B cell (primary cell): ENCODE measurements around the gene GALNT17. TPM values are rescaled to one million over a fixed set of nuclear protein-coding genes. Genes with fewer than 3 reads are reported as not detected.
"Not testable (repeated sequence)": the region's sequence is repeated elsewhere in the genome, so short reads cannot be mapped to it uniquely, and the experiment has no call there.

ENCODE experiments used
- ATAC-seq: fragments of 200-7000 bp; cut with Tn5 transposase; one replicate; pipeline ENCODE4 v1.10.0; 2021; ENCODE audit warnings: low read depth, mild to moderate bottlenecking, moderate number of reproducible peaks, moderate library complexity
- CTCF ChIA-PET: fragments of 350-600 bp; sonication (Branson Sonifier 250); formaldehyde crosslinking; loops from one replicate; lab custom pipeline; 2021; ENCODE audit warnings: antibody characterized with exemption, inconsistent platforms; lab: Charles Lee
- POLR2A ChIA-PET: fragments of 350-600 bp; sonication (Branson Sonifier 250); formaldehyde crosslinking; loops from one replicate; lab custom pipeline; 2021; ENCODE audit warnings: antibody characterized with exemption; lab: Charles Lee
- DNase-seq: peaks from one replicate; pipeline ENCODE4 v3.0.0; 2013
- H2AFZ ChIP-seq: 2 replicates; pipeline ENCODE4 v1.6.1; 2012; ENCODE audit warnings: mild to moderate bottlenecking, low read depth, low read length; ENCODE audit not compliant: insufficient read depth, poor library complexity, severe bottlenecking
- H3K27ac ChIP-seq, 2 donors: 1 replicate in 1 of 2; 2 replicates in 1 of 2; pipeline ENCODE4 v1.5.1; 2012 to 2013; ENCODE audit warnings: low read length in 2 of 2, mild to moderate bottlenecking in 2 of 2, moderate library complexity in 1 of 2
- H3K27me3 ChIP-seq, 4 experiments: fragments of 200-600 bp in 1 of 4; sonication (generic) in 1 of 4; replicated peaks in 1 of 4; 1 replicate in 2 of 4; 2 replicates in 2 of 4; pipeline versions ENCODE4 v1.6.1 to v1.7.0; 2013 to 2016; ENCODE audit warnings: low read length in 3 of 4, mild to moderate bottlenecking in 2 of 4, mixed read lengths in 1 of 4, moderate library complexity in 1 of 4; ENCODE audit not compliant: insufficient read depth in 4 of 4, control insufficient read depth in 3 of 4; ENCODE audit errors: control extremely low read depth in 1 of 4
- H3K36me3 ChIP-seq, 2 experiments: replicated peaks in 1 of 2; 1 replicate in 1 of 2; 2 replicates in 1 of 2; pipeline versions ENCODE4 v1.6.1 to v1.7.1; 2013; ENCODE audit warnings: low read length in 1 of 2; ENCODE audit not compliant: insufficient read depth in 2 of 2, control insufficient read depth in 1 of 2; ENCODE audit errors: control extremely low read depth in 1 of 2, extremely low read depth in 1 of 2
- H3K4me1 ChIP-seq, 2 donors: fragments of 200-600 bp in 1 of 2; sonication (generic) in 1 of 2; 1 replicate in 1 of 2; 2 replicates in 1 of 2; pipeline versions ENCODE4 v1.5.1 to v1.6.1; 2013 to 2017; ENCODE audit warnings: low read length in 2 of 2; ENCODE audit not compliant: control insufficient read depth in 2 of 2, insufficient read depth in 2 of 2
- H3K4me2 ChIP-seq: replicated peaks from 2 replicates; pipeline ENCODE3; 2012; ENCODE audit warnings: mild to moderate bottlenecking, low read depth, low read length; ENCODE audit not compliant: poor library complexity, severe bottlenecking
- H3K4me3 ChIP-seq, 5 experiments: fragments of 200-600 bp in 1 of 5; sonication (generic) in 1 of 5; 1 replicate in 3 of 5; 2 replicates in 2 of 5; pipeline versions ENCODE4 v1.5.1 to v1.7.0; 2011 to 2016; ENCODE audit warnings: low read length in 4 of 5, mild to moderate bottlenecking in 4 of 5, low read depth in 2 of 5, control low read depth in 1 of 5, moderate library complexity in 1 of 5; ENCODE audit not compliant: insufficient read depth in 1 of 5; ENCODE audit errors: control extremely low read depth in 1 of 5, extremely low read depth in 1 of 5
- H3K79me2 ChIP-seq: fragments of 200-600 bp; sonication (generic); one replicate; pipeline ENCODE4 v1.6.0; 2016; ENCODE audit warnings: low read length; ENCODE audit not compliant: control insufficient read depth, insufficient read depth
- H3K9ac ChIP-seq: fragments of 200-600 bp; sonication (generic); 2 replicates; pipeline ENCODE4 v1.6.1; 2017; ENCODE audit warnings: mild to moderate bottlenecking, low read length, moderate library complexity
- H3K9me3 ChIP-seq, 3 donors: one replicate each; pipeline versions ENCODE4 v1.6.1 to v1.7.1; 2013; ENCODE audit warnings: low read length in 2 of 3; ENCODE audit not compliant: control insufficient read depth in 2 of 3, insufficient read depth in 1 of 3; ENCODE audit errors: control extremely low read depth in 1 of 3
- H4K20me1 ChIP-seq: 2 replicates; pipeline ENCODE4 v1.6.0; 2012; ENCODE audit warnings: mild to moderate bottlenecking, low read length; ENCODE audit not compliant: insufficient read depth, control insufficient read depth, poor library complexity, severe bottlenecking
- H3K27ac Mint-ChIP-seq: one replicate; pipeline ENCODE4 v1.8.0; 2021; ENCODE audit warnings: mixed read lengths
- H3K27me3 Mint-ChIP-seq: one replicate; pipeline ENCODE4 v1.8.0; 2021; ENCODE audit warnings: mixed read lengths
- H3K4me1 Mint-ChIP-seq: one replicate; pipeline ENCODE4 v1.8.0; 2021; ENCODE audit warnings: mixed read lengths
- H3K4me3 Mint-ChIP-seq: one replicate; pipeline ENCODE4 v1.8.0; 2021; ENCODE audit warnings: mixed read lengths
- H3K9me3 Mint-ChIP-seq: one replicate; pipeline ENCODE4 v1.8.0; 2022; ENCODE audit warnings: mixed read lengths; ENCODE audit not compliant: insufficient read depth
- CTCF ChIP-seq: fragments of 200-600 bp; IDR thresholded peaks from one replicate; pipeline ENCODE4 v1.8.0; 2022; ENCODE audit warnings: antibody characterized with exemption, mild to moderate bottlenecking
- EZH2 ChIP-seq: IDR thresholded peaks from 2 replicates; pipeline ENCODE4 v1.6.1; 2012; ENCODE audit warnings: borderline replicate concordance, low read depth, mild to moderate bottlenecking, moderate library complexity, low read length; ENCODE audit not compliant: insufficient read depth, poor library complexity, severe bottlenecking
- WGBS: methylation state at CpG from one replicate; pipeline ENCODE4 v1.1.5; 2013; ENCODE audit warnings: missing lambda C conversion rate; ENCODE audit not compliant: insufficient coverage; 5-methylcytosine and 5-hydroxymethylcytosine counted together
- intact Hi-C: fragments of 100-400 bp; cut with micrococcal nuclease; formaldehyde crosslinking; loops from one replicate; pipeline ENCODE4 v1.10.0; 2022
- polyA plus RNA-seq: library from polyadenylated mRNA; depleted of rRNA; stranded (reverse); fragments of >200 nt; gene quantifications from 2 replicates; pipeline ENCODE4 v1.2.3, GENCODE V29; 2012
- total RNA-seq, 2 donors: library from RNA; stranded (reverse); fragments of 120-200 nt in 1 of 2; gene quantifications; 1 replicate in 1 of 2; 2 replicates in 1 of 2; pipeline versions ENCODE4 v1.2.3 to v1.2.4, GENCODE V29; 2013 to 2022

The GALNT17 gene
- total and polyA plus RNA-seq, 2 donors (not counting 1 experiment from before 2014, with no cell fraction given) = not detected

- Histone ChIP-seq H3K36me3 (no peaks in the 10 kb centered on the region), H2AFZ (no peak overlapping the region), H3K9me3 (peaks cover 0 to 12% (median 0%) of the 10 kb centered on the region in 3 donors), H3K79me2 (no peaks in the 10 kb centered on the region), H4K20me1 (no peaks in the 10 kb centered on the region), H3K9ac (no peak overlapping the region), H3K4me3 (no peak overlapping the region), H3K27me3 (no peaks in the 10 kb centered on the region), H3K4me2 (no peak overlapping the region), H3K27ac (no peak overlapping the region), H3K4me1 (no peaks in the 10 kb centered on the region)
- ChIA-PET CTCF (no interaction called here), POLR2A (no interaction called here)
- Mint-ChIP-seq H3K27me3 (no peaks in the 10 kb centered on the region), H3K9me3 (peaks cover 7% of the 10 kb centered on the region), H3K4me3 (no peak overlapping the region), H3K27ac (no peak overlapping the region), H3K4me1 (no peaks in the 10 kb centered on the region)
- ATAC-seq (no peak), DNase-seq (no peak)
- TF ChIP-seq EZH2 (no peak), CTCF (no peak)
- WGBS = 85% methylated on average over 3 of the region's 5 CpGs
- intact Hi-C loops = no loop called here
Measured at GRCh38 chr7:71210220-71210619, 78.3 kb downstream of the GALNT17 start.

- H3K27me3 Mint-ChIP-seq, H3K9me3 Mint-ChIP-seq, H3K4me1 Mint-ChIP-seq, intact Hi-C loops, H3K79me2 ChIP-seq, H3K27ac ChIP-seq, H3K4me3 Mint-ChIP-seq, ATAC-seq, H3K9ac ChIP-seq, H3K27me3 ChIP-seq, DNase-seq, POLR2A ChIA-PET, H4K20me1 ChIP-seq, H3K36me3 ChIP-seq, H2AFZ ChIP-seq, H3K4me3 ChIP-seq, H3K27ac Mint-ChIP-seq, H3K4me1 ChIP-seq, H3K4me2 ChIP-seq, CTCF ChIA-PET: not testable (repeated sequence)
- peaks cover 0 to 14% (median 0%) of the 10 kb centered on the region in 3 donors for H3K9me3 ChIP-seq
- WGBS = 97% methylated on average over 3 of the region's 4 CpGs
Measured at GRCh38 chr7:71212433-71212832, 80.5 kb downstream of the GALNT17 start.
